Keratinocyte (primary cell): ENCODE measurements around the gene EDDM13.

Source experiments
- EZH2 ChIP-seq: IDR thresholded peaks from one replicate; pipeline ENCODE4 v1.6.1; 2012; ENCODE audit warnings: inconsistent platforms, mild to moderate bottlenecking, low read length, moderate library complexity
- TF ChIP-seq, protein P1 (sequence below), 3 experiments: IDR thresholded peaks in 1 of 3; conservative IDR thresholded peaks in 1 of 3; optimal IDR thresholded peaks in 1 of 3; 2 replicates in 2 of 3; 3 replicates in 1 of 3; pipeline versions ENCODE3 to v1.5.1; 2011; ENCODE audit warnings: low read length in 3 of 3, mild to moderate bottlenecking in 3 of 3, moderate library complexity in 2 of 3, control low read depth in 1 of 3, inconsistent platforms in 1 of 3; ENCODE audit not compliant: insufficient read depth in 2 of 3; ENCODE audit errors: extremely low read depth in 1 of 3

DNA sequence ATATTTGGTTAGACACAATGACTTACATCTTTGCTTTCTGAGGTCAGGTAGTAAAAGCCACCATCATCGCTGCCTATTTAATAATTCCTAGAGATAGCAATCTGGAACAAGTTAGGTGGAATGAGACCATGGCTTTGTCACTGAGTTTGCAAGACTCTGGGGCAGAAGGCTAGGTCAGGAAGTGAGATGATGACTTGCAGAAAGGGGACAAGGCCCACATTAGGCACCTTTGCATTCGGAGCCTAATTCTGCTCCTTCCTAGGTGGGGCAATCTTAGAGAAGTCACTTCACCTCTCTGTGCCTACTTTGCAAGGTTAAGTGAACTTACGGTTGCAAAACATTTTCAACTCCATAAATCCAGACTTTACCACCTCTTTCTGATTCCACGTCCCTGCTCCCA lies 10.3 kb downstream of the EDDM13 start:
- TF ChIP-seq, protein P1, sequence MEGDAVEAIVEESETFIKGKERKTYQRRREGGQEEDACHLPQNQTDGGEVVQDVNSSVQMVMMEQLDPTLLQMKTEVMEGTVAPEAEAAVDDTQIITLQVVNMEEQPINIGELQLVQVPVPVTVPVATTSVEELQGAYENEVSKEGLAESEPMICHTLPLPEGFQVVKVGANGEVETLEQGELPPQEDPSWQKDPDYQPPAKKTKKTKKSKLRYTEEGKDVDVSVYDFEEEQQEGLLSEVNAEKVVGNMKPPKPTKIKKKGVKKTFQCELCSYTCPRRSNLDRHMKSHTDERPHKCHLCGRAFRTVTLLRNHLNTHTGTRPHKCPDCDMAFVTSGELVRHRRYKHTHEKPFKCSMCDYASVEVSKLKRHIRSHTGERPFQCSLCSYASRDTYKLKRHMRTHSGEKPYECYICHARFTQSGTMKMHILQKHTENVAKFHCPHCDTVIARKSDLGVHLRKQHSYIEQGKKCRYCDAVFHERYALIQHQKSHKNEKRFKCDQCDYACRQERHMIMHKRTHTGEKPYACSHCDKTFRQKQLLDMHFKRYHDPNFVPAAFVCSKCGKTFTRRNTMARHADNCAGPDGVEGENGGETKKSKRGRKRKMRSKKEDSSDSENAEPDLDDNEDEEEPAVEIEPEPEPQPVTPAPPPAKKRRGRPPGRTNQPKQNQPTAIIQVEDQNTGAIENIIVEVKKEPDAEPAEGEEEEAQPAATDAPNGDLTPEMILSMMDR (optimal IDR thresholded peaks at IDR 0.05 in 1 of 3, IDR thresholded peaks at IDR 0.05 in 1 of 3, conservative IDR thresholded peaks at IDR 0.05 in 1 of 3; ENCODE audit: extremely low read depth in 1 of 3, insufficient read depth in 2 of 3, low read length in 3 of 3): no peak
- TF ChIP-seq EZH2: no peak
